Umbilical cord (tissue), 1 donor: ENCODE data around the gene CWC27. TPM values are rescaled to one million over a fixed set of nuclear protein-coding genes. Genes with fewer than 3 reads are reported as not detected.

Source experiments
- total RNA-seq: library from RNA; depleted of rRNA; stranded (reverse); fragments of >200 nt; gene quantifications from one replicate; pipeline ENCODE4 v1.2.3, GENCODE V29; 2014; ENCODE audit warnings: low replicate concordance; ENCODE audit not compliant: insufficient read depth

CWC27 gene
- total RNA-seq, 1 donor from 2014 or later = 15.2 TPM

Other genes with a start within 250 kb of the CWC27 start
- gene SHISAL2B, start 78.4 kb upstream of the CWC27 start, total RNA-seq = not detected
- 14.4 TPM for gene SREK1IP1, start 239 bp upstream of the CWC27 start, total RNA-seq